SIG-M5 treated with dmso at 0.1 percent for 504 hours (cell line): ENCODE data around the gene RAB11B.
"Not testable (repeated sequence)": the region's sequence is repeated elsewhere in the genome, so short reads cannot be mapped to it uniquely, and the experiment has no call there.

Experiments
- DNase-seq: peaks from one replicate; lab custom pipeline; 2025; ENCODE audit not compliant: unreplicated experiment; lab: John Stamatoyannopoulos, UW

Gene RAB11B

DNA sequence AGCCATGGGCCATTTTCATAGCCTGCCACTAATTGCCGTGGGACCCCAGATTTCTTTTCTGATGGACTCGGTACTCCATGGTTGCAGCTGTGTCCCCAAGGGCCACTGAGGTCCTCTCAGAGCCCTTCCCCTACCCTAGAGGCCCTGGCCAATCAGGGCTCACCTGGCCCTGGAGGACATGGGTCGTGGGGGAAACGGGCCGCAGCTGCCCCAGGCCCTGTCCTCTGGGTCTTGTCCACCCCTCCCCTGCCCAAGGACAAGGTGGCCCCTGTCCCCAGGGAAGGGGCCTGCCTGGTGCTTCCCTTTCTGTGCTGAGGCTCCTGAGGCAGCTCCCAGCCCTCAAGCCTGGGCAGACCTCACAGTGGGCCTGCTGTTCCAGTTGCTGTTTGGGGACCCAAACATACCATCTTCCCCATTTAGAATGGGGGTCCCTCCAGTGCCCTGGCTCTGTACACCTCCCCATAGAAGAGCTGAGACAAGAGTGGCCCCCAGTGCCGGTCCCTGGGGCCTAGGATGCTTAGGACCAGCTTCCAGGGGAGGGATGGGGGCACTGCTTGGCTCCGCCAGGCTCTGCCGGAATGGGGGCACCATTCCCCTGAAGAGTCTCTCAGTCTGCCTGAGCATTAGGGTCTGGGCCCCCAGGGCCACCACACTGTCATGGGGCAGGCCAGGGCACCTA is 3.2 kb downstream of the RAB11B start:
- DNase-seq: no peak

DNA sequence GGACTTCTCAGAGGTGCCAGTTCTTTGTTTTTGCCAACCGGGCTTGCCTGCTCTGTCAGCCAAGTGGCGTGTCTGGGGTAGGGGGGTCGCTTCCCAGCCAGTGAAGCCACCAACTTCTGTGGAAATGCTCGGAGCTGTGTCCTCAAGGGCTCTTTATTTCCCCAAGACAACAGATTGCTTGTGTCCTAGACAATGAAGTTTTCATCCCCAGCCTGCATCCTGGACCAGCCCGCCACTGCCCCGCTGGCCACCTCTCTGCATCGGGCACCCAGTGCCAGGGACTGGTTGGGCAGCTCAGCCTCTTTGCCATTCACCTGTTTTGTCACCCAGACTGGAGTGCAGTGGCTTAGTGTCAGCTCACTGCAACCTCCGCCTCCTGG is 3.7 kb downstream of the RAB11B start:
- DNase-seq: no peak

DNA sequence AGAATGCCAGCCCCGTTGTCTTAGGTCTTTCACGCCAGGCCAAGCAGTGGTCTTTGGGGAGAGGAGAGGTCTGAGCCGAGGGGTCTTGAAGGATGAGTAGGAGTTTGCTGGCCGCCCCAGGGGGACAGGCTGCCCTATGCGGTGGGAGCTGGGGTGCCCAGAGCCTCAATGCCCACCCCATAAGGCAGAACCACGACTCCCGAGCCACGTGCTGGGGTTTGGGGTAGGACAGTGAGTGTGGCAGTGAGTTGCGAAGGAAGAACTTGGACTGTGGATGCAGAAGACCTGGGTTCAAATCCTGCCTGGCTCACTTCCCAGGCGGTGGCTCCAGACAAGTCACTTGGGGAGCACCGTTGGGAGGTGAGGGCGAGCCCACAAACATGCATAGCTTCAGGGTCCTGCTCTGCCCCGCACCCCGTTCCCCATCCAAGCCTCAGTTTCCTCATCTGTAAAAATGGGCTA is 5.5 kb downstream of the RAB11B start:
- no peak for DNase-seq

DNA sequence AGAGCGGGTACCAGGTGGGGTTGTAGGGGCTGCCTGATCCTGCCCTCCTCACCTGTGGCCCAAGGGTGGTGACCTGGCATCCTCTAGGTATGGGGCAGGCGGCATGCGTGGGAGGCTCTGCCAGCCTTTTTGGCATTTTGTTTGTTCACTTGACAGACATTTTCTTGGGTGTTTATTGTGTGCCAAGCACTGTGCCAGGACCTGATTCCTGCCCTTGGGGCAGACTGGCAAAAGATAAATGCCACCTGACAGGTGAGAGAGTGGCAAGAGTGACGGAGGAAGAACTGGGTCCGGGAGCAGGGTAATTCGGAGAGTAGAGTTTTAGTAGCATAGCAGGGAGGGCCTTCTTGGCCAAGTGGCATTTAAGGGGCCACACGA is 6.0 kb downstream of the RAB11B start:
- no peak for DNase-seq

DNA sequence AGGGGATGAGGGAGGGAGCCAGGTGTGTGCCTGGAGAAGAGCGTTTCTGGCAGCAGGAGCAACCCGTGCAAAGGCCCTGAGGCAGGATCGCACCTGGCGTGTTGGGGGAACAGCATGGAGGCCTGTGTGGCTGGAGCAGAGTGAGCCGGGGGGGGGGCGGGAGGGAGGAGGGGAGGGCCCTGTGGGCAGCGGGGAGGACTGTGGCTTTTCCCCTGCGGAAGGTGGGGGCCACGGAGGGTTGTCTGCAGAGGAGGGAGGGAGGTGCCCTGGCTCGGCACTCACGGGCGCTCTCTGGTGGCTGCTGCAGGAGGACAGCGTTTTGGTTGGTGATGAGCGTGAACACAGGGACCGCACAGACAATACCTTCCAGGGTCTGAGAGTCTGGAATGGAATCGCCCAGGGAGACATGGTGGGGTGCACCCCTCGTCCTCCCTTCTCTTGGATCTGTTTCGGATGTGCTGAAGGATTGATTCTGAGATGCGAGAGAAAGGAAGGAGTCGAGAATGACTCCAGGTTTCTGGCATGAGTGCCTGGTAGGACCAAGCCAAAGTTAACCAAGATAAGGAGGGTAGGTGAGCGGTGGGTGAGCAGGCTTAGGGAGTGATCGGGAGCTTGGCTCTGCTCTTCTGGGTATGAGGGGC is 6.5 kb downstream of the RAB11B start:
- peak; percentile 42 for DNase-seq

DNA sequence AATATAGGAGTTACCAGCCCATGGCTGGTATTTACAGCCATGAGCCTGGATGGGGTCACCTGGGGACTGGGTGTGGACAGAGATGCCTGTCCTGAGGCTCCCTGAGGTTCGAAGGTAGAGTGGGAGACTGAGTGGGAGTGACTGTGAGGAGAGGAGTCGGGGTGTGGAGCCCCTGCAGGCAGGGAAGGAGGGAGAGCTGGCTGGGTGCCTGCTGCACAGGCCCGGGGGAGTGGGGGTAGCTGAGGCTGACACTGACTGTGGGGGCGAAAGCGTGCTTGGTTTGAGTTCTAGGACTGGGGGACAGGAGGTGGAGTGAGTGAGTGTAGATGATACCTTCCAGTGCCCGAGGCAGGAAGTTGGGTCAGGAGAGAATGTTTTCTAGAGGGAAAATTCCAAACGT is 7.1 kb downstream of the RAB11B start:
- no peak for DNase-seq

DNA sequence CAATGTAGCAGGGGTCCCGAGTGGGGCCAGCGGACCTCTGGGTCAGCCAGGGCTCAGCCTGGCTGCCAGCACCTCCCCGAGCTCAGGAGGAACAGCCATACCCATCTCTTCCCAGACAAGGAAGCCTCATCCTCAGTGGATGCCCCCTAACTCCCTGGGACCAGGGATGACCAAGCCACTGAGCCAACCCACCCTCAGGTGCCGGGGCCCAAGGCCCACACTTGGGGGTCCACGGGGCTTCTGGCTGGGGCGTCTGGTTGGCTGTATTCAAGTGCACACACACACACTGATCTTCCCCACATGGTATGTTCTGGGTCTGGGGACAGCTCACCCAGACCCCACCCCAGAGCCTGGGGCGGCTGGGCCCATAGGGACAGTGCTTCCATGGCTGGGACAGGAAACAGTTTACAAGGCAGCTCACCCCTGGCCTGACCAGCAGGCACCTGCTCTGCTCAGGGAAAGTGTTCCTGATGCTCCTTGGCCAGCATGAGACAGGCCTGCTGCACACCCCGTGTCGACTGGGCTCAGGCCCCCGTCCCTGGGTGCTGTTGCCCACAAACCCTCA is 7.7 kb downstream of the RAB11B start:
- DNase-seq: no peak

DNA sequence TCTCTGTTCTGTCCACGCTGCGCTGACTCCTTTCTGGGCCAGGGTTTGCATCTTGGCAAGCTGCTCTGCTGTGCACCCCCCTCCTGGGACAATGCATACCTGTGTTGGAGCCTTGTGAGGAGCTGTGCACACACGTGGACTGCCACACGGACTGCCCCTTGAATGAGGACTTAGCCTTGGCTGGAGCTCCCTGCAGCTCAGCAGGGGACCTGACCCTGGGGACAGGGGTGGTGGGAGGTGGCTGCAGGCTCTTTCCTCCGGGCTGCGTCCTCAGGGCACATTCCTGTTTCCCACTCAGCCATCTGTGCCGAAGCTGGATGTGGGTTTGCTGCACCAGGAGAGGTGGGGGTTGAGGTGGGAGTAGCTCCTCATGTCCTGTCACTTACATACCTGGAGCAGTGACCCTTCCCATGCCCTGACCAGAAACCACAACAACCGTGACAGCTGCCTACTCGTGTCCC is 8.2 kb downstream of the RAB11B start:
- no peak for DNase-seq

DNA sequence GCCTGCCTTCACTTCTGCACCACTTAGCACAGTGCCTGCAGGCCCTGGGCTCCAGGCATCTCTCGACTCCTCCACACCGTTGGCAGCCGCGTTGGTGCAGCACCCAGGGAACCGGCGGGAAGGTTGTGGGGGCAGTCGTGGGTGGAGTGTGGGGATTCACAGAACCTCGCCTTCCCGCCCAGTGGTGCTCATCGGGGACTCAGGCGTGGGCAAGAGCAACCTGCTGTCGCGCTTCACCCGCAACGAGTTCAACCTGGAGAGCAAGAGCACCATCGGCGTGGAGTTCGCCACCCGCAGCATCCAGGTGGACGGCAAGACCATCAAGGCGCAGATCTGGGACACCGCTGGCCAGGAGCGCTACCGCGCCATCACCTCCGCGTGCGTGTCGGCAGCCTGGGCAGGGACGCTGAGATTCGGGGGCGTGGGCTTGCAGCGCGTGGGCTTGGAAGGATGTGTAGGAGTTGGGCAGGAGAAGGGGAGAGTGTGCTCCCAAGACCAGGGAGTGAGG is 9.6 kb downstream of the RAB11B start:
- DNase-seq: no peak

DNA sequence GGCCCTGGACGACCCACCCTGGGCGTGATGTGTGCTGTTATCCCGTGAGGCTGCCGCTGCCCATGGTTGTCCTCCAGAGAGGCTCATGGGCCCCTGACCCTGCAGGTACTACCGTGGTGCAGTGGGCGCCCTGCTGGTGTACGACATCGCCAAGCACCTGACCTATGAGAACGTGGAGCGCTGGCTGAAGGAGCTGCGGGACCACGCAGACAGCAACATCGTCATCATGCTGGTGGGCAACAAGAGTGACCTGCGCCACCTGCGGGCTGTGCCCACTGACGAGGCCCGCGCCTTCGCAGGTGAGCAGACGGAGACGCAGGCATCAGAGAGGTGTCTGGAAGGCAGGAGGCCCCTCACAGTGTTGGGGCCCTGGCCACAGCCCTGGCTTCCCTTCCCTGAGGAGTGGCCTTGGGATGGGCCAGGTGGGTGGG is 11.8 kb downstream of the RAB11B start:
- DNase-seq: no peak

DNA sequence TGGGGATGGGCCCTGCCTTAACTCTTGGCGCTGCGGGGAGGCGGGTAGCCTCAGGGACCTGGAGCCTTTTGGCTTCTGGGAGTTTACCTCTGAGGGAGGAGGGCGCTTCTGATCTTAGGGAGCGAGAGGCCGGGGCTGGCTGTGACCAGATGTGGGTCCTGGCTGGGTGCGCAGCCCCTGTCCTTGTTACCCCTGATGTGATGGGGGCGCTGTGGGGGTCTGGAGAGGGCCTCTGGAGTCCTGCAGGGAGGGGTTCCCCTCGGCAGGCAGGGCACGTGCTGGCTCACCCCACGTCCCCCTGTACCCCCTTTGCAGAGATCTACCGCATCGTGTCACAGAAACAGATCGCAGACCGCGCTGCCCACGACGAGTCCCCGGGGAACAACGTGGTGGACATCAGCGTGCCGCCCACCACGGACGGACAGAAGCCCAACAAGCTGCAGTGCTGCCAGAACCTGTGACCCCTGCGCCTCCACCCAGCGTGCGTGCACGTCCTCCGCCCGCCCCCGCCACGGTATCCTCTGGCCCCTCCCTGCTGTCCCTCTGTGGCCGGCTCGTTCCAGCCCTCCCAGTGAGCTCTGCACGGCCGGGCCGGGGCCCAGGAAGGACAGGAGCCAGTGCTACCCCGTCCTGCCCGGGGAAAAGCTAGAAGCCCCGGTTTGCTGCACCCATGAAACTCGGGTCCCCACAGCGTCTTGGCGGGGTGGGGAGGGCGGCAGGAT is 13.1 kb downstream of the RAB11B start:
- no peak for DNase-seq

DNA sequence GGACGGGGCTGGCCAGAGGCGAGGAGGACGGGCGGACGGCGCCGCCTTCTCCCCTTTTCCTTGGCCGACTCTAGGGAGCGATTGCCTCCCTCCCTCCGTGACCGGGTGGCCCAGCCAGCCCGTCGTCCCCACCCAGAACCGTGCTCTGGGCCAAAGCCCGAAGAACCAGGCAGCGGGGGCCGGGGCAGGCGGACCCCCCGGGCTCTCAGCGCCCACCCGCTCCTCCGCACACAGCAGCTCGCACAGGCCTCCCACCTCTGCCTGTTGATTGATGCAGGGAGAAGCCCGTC is 13.6 kb downstream of the RAB11B start:
- no peak for DNase-seq

DNA sequence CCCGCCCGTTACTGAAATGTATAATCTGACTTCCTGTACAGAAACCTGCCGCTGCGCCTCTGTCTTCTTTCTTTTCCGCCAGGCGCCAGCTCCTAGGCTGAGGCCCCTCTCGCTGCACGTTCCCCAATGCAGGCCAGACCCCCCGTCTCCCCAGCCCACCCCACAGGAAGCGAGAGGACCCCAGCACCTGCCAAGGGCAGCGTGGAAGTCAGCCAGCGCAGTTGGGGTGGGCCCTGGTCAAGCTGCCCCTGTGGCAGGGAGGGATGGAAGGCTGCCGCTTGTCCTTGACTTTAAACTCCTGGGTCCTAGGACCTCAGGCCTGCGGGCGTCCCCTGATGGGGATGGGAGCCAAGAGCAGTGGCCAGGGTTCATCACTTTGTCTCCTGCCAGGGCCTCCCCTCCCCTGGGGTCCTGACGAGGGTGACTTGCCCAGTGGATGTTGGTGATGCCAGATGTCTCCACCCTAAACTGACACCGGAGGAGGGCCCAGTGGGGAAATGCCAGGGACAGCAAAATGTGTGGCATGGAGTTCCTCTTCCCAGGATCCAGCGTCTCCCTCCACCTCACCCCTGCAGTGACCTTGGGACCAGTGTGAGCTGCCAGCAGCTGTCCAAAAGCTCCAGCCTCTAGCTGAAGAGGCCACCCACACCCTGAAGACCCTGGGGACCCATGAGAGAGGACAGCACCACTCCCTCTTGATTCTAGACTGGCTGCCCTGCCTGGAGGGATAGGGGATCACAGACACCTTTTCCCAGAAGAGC is 14.4 kb downstream of the RAB11B start:
- DNase-seq: no peak

DNA sequence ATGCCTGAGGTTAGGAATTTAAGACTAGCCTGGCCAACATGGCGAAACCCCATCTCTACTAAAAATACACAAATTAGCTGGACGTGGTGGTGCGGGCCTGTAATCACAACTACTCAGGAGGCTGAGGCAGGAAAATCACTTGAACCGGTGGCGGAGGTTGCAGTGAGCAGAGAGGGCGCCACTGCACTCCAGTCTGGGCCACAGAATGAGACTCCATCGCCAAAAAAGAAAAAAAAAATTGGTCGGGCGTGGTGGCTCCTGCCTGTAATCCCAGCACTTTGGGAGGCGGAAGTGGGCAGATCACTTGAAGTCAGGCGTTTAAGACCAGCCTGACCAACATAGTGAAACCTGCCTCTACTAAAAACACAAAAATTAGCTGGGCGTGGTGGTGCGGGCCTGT is 20.6 kb downstream of the RAB11B start:
- DNase-seq: not testable (repeated sequence)

DNA sequence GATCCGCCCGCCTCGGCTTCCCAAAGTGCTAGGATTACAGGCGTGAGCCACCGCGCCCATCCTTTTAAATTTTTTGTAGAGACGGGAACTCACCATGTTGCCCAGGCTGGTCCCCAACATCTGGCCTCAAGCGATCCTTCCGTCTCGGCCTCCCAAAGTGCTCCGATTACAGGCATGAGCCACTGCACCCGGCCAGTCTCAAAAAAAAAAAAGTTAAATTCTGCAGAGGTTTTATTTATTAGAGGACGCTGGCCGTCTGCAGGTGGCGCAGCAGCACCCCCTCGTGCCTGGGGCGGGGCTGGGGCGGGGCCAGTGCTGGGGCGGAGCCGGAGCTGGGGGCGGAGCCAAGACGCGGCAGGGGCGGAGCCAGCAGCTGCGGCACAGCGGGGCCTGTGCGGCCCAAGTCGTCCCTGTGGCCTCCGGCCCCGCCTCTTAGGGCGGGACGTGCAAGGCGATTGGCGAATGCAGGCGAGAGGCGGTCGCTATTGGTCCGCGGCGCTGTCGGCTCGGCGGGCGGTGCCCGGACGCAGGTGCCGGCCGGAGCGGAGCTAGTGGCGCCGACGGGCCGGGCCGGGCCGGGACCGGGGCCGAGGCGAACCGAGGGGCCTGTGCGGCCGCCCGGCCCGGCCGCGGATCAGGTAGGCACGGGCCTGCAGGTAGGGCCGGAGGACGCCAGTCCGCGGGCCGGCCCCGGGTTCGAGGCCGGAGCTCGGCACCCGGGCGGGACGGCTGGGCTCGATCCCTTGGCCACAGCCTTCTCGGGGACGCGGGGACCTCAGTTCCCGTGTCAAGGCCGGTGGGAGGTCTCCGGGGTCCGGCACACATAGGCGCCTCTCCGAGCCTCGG is 22.8 kb downstream of the RAB11B start, which contains the start of gene MARCHF2:
MARCHF2 (plus strand) TSS at position 523 of the 846 bp plus-strand sequence. CDS start 8,536 bp downstream, outside the sequence.
- peak; percentile 79 for DNase-seq

DNA sequence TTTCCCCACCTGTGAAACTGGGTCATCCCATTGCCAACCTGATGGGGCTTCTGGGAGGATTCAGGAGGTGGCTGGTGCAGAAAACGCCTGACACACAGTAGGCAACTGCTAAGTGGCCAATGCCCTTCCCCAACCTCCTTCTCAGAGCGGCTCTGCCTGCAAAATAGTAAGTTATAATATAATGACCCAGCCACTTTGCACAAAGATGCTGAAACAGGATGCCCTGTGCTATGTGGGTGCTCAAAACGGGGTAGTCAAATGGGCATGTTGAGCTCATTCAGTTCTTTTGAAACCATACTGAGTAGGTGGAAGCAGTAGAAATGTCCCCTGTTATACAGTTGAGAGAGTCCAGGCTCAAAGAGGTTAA is 23.5 kb downstream of the RAB11B start:
- no peak for DNase-seq

DNA sequence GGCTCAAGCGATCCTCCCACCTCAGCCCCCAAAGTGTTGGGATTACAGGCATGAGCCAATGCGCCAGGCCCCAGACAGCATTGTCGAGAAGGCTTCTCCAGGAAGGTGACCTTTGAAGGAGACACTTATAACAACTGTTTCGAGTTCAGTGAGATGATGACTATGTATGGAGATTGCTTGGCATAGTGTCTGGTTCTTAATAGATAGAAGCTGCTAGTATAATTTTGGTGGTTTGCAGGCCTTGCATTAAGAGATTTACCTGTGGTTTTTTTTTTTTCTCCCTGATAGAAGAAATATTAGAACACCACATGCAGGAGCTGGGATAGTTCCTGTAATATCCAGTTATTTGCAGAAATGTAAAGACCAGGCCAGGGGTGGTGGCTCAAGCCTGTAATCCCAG is 26.6 kb downstream of the RAB11B start:
- no peak for DNase-seq

DNA sequence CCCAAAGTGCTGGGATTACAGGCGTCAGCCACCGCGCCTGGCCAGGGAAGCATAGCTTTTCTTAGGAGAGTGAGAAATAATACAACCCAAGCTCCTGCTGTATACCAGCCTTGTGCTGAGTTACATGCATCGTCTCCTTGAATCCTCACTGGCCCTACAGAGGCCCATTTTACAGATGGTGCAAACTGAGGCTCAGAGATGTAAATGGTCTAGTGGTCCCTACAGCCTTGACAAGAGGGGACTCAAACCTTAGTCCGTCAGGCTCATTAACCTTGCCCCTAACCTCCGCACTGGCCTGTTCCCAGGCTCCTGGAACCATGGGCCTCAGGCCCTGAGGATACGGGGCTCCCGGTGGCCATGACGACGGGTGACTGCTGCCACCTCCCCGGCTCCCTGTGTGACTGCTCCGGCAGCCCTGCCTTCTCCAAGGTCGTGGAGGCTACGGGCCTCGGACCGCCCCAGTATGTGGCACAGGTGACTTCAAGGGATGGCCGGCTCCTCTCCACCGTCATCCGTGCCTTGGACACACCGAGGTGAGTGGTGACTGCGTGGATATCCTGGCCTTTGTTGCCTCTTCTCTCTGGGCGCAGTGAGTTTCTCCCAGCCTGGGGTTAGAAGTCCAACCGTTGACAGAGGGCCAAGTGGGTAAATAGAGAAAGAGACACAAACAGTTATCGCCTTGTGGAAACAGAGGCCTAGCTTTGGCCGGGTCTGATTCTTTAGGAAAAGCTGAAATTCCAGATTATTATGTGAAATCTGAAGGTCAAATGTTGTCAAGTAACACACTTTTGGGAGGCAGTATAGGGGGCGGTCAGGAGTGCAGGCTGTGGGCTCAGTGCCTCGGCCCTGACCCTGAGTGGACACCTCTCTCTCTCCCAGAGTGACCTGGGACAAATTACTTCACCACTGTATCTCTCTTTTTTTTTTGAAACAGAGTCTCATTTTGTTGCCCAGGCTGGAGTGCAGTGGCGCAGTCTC is 31.6 kb downstream of the RAB11B start:
- DNase-seq: no peak

DNA sequence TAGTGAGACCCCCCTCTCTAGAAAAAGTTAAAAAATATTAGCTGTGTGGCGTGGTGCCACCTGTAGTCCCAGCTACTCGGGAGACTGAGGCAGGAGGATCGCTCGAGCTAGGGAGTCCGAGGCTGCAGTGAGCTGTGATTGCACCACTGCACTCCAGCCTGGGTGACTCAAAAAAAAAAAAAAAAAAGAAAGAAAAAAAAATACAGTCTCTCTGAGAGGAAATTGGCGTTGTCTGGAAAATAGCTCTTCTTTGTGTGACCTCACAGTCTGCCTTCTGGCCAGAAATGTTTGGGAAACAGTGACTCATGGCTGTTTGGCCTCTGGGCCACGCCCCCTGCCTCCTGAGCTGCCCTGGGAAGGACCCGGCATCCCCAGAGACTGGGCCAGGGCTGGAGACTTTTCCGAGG is 33.7 kb downstream of the RAB11B start:
- DNase-seq: peak; percentile 89
